Transverse colon (tissue), 1 donor: ENCODE data around the gene SNX13.

ENCODE experiments used
- EP300 ChIP-seq: sonication (generic); formaldehyde crosslinking; IDR thresholded peaks from one replicate; pipeline ENCODE4 v1.6.1; 2017; ENCODE audit warnings: antibody characterized with exemption, low read depth
- POLR2A ChIP-seq: fragments of 450-650 bp; IDR thresholded peaks from one replicate; pipeline ENCODE4 v1.6.1; 2016; ENCODE audit warnings: antibody characterized with exemption, mild to moderate bottlenecking, moderate library complexity

GRCh38 chr7:17879075-17879661 lies 61.1 kb downstream of the SNX13 start:
- TF ChIP-seq EP300 (no peak), POLR2A (no peak)
